Stimulated activated CD8-positive, alpha-beta memory T cell treated with anti-CD3 and anti-CD28 coated beads, Interleukin-15, amount 100 ng/mL, for 48 hours (primary cell): ENCODE data around the gene IFI6.

Experiments used
- DNase-seq, 2 donors: peaks; one replicate each; pipeline ENCODE4 v3.0.0-alpha.2; 2020; ENCODE audit warnings: low read depth in 2 of 2

Gene IFI6

GRCh38 chr1:27672750-27673112, 739 bp upstream of the IFI6 start:
- DNase-seq, result no peak

- no peak for DNase-seq
Observed at GRCh38 chr1:27669876-27670275, 2.1 kb downstream of the IFI6 start.

GRCh38 chr1:27668808-27669723, 2.9 kb downstream of the IFI6 start:
- DNase-seq, result peak; percentile 71 to 75

GRCh38 chr1:27668121-27668807, 3.7 kb downstream of the IFI6 start:
- DNase-seq, result no peak

- no peak for DNase-seq
Observed at GRCh38 chr1:27666791-27667254, 5.2 kb downstream of the IFI6 start.

- DNase-seq, result no peak
Observed at GRCh38 chr1:27666294-27666693, 5.7 kb downstream of the IFI6 start.

- no peak for DNase-seq
Observed at GRCh38 chr1:27665016-27665651, 6.9 kb downstream of the IFI6 start.

GRCh38 chr1:27664291-27664690, 7.7 kb downstream of the IFI6 start:
- DNase-seq, result no peak

- DNase-seq, result peak; percentile 69 to 76
Observed at GRCh38 chr1:27662707-27663393, 9.1 kb downstream of the IFI6 start.

- no peak for DNase-seq
Observed at GRCh38 chr1:27662261-27662660, 9.7 kb downstream of the IFI6 start.

GRCh38 chr1:27661412-27662075, 10.4 kb downstream of the IFI6 start:
- no peak for DNase-seq

- DNase-seq, result no peak
Observed at GRCh38 chr1:27660300-27660835, 11.6 kb downstream of the IFI6 start.

GRCh38 chr1:27659497-27660299, 12.3 kb downstream of the IFI6 start:
- peak; percentile 83 to 85 for DNase-seq

- peak; percentile 27 to 30 for DNase-seq
Observed at GRCh38 chr1:27658951-27659496, 13.0 kb downstream of the IFI6 start.

GRCh38 chr1:27656157-27656893, 15.7 kb downstream of the IFI6 start:
- DNase-seq, result no peak

- no peak for DNase-seq
Observed at GRCh38 chr1:27655151-27655937, 16.6 kb downstream of the IFI6 start.

- no peak for DNase-seq
Observed at GRCh38 chr1:27652111-27652864, 19.7 kb downstream of the IFI6 start.
